Left kidney (tissue), 2 donors: Measurements from ENCODE around the gene HMCN2. TPM values are rescaled to one million over a fixed set of nuclear protein-coding genes. Genes with fewer than 3 reads are reported as not detected.

Experiments used
- DNase-seq: peaks from one replicate; pipeline ENCODE4 v3.0.0-alpha.2; 2013
- polyA plus RNA-seq: library from polyadenylated mRNA; unstranded; fragments of 120-200 nt; gene quantifications from one replicate; pipeline ENCODE4 v1.2.1, GENCODE V29; 2013; ENCODE audit not compliant: insufficient read length

HMCN2 gene
- polyA plus RNA-seq, 1 donor, result 0.98 TPM

DNA sequence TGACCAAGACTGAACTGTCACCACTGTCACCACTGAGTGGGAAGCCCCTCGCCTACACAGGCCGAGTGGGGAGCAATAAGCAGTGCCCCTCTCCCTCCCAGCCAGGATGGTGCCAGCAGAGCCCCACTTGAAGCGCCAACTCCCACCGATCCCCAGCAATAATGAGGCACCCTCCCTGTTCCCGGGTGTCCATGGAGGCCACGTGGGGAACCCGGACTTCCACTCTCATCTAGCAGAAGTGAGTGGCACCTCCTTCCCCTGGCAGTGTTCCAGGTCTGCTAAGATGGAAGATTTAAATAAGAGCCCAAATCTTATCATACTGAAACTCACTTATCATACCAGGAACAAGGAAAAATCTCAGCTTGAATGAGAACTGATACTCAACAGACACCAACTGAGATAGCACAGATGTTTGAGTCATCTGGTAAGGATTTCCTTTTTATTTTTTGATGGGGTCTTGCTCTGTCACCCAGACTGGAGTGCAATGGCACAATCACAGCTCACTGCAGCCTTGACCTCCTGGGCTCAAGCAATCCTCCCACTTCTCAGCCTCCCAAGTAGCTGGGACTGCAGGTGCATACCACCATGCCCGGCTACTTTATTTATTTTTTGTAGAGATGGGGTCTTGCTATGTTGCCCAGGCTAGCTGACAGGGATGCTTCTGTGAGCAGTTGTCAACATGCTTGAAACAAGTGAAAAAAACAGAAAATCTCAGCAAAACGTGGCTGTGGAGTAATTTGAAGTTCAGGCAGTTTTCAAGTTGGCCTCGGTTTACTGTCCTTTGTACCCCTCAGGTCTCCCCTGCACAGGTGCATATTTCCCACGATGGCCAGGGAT lies 149.6 kb downstream of the HMCN2 start:
- DNase-seq, result no peak

DNA sequence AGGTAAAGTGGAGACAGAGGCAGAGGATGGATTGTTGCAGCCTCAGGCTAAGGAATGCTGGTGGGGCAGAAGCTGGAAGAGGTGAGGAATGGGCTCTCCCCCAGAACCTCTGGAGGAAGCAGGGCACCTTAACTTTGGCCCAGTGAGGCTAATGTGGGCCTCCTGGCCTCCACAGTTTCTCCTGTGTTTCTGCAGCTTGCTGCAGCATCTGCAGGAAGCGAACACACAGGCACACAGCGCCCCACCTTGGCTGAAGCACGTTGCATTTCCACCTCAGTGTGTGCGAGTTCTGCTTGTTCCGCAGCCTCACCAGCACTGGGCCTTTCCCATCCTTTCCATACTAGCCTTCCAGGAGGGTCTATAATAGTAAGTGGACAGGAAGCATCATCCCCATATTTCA lies 152.0 kb downstream of the HMCN2 start:
- no peak for DNase-seq

DNA sequence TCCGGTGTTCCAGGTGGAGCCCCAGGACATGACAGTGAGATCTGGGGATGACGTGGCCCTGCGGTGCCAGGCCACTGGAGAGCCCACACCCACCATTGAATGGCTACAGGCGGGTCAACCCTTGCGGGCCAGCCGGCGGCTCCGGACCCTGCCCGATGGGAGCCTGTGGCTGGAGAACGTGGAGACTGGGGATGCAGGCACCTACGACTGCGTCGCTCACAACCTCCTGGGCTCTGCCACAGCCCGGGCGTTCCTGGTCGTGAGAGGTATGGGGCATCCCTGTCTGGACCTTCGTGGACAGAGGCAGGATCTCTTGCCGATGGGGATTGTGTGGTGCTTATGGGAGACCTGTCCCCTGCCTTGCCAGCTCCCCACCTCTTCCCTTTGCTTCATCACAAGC lies 153.2 kb downstream of the HMCN2 start:
- no peak for DNase-seq

- no peak for DNase-seq
Observed at GRCh38 chr9:130419521-130420035, 154.0 kb downstream of the HMCN2 start.

DNA sequence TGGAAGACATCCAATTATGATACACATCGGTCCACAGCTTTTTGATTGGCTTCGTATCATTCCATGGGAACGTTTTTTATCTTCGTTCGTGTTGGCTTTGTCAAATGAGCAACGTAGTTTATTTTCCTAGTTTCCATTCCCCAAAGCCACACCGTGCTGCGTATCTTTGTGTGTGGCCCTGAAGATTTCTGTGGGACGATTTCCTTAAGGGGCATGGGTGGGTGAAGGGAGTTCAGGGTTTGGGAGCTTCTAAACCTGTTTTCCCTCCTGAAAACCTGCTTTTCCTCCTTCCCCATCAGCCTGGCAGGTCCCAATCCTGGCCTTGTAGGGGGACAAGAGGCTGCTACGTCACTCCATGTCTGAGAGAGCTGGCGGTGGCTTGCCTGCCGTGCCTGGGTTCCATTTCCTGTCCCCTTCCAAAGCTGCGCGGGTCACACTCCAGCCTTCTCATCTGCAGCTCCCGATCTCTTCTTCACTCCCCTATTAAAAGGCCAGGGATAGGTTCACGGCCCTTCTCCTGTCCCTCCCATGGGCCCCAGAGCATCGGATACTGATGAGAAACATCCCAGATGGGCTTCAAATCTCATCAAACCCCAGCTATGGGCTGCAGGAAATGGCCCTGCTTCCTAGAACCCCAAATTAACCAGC lies 155.7 kb downstream of the HMCN2 start:
- DNase-seq, result no peak

- DNase-seq, result no peak
Observed at GRCh38 chr9:130421802-130422276, 156.3 kb downstream of the HMCN2 start.

DNA sequence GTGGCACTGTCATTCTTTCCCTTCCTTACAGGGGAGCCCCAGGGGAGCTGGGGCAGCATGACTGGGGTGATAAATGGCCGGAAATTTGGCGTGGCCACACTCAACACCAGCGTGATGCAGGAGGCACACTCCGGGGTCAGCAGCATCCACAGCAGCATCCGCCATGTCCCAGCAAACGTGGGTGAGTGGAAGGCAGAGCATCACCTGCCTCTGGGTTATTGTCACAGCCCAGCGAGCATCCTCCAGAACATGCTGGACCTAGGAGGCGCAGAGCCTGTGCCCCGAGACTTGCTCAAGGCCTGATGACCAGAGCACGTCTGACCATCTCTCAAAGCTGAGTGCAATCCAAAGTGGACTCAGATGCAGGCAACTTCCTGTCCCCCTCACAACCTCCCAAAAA lies 157.0 kb downstream of the HMCN2 start:
- no peak for DNase-seq

GRCh38 chr9:130423272-130423671 lies 157.7 kb downstream of the HMCN2 start:
- DNase-seq, result no peak

DNA sequence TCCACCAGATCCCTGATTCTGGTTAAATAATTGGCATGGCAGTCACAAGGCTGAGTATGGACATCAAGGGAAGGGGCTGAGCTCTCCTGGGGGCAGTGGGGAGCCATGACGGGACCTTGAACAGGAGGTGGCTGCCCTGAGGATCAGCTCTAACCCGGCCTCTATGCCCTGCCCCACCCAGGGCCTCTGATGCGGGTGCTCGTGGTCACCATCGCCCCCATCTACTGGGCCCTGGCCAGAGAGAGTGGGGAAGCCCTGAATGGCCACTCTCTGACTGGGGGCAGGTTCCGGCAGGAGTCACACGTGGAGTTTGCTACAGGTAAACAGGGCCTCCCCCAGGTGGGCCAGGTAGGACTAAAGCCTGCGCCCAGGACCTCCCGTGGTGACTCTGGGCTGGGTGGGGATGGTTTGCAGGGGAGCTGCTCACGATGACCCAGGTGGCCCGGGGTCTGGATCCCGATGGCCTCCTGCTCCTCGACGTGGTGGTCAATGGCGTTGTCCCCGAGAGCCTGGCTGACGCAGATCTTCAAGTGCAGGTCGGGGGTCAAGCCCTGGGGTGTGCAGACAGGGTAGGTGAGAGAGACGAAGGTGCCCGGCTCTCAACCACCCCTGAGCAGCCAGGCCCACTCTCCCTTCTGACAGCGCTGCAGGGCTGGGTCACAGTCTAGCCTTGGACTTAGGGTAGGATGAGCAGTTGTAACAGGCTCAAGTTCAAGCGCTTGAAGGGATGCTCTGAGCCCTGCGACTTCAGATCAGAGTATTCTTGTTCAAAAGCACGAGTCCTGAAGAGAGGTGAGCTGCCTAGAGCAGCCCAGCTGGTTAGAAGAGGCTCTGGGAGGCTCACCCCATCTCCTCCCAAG lies 159.3 kb downstream of the HMCN2 start:
- no peak for DNase-seq

DNA sequence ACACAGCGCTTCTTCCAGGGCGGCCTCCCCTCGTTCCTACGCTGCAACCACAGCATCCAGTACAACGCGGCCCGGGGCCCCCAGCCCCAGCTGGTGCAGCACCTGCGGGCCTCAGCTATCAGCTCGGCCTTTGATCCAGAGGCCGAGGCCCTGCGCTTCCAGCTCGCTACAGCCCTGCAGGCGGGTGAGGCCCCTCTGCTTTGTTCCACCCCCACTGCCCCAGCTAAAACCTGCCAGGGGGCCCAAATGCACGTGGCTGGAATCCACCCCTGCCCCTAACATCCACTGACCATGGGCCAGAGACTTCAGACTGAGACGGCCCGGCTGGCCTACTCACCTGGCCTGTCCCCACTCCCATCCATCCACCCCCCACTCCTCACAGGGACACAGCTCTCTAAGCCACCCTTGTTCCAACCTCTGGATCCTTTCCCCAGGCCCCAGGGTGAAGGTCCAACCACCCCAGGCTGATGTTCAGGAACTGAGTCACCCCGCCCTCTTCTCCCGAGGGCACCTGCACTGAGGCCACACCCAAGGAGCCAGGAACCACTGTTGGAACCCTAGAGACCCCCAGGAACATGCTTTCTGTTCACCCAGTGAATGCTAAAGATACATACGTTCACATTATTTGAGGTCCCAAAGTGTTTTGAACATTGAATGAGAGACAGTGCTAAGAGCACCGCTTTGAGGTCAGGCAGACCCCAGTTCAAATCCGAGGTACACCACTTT lies 160.3 kb downstream of the HMCN2 start:
- DNase-seq, result no peak

DNA sequence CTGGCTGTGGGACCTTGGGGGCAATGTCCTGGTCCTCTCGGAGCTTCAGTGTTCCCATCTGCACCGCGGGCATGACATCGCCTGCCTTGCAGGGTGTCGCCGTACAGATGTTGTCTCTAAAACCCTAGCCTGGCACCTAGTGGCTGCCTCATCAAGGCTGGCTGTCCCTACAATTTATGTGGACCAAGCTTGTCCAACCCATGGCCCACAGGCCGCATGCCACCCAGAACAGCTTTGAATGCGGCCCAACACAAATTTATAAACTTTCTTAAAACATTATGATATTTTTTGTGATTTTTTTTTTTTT lies 160.9 kb downstream of the HMCN2 start:
- no peak for DNase-seq

- DNase-seq, result no peak
Observed at GRCh38 chr9:130426883-130427282, 161.3 kb downstream of the HMCN2 start.

GRCh38 chr9:130427326-130427725 lies 161.8 kb downstream of the HMCN2 start:
- no peak for DNase-seq

GRCh38 chr9:130428086-130428665 lies 162.6 kb downstream of the HMCN2 start:
- DNase-seq, result no peak

GRCh38 chr9:130429381-130429780 lies 163.8 kb downstream of the HMCN2 start:
- DNase-seq, result no peak

DNA sequence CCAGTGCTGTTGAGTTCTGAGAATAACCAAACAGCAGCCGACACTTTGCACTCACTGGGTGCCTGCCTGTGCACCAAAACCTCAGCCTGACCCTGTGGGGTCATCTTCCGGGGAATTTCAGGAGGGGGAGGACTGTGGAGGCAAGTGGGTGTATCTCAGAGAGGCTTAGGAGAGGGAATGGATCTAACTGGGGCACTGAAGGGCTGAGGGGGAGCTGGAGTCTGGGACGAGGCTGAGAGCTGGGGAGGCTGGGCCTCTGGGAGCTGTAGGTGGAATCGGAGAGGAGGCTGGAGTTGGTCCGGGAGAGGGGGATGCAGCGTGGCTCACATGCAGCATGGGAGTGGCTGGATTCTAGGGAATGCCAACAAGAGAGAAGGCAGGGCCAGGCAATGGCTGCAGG lies 164.3 kb downstream of the HMCN2 start:
- DNase-seq, result no peak

DNA sequence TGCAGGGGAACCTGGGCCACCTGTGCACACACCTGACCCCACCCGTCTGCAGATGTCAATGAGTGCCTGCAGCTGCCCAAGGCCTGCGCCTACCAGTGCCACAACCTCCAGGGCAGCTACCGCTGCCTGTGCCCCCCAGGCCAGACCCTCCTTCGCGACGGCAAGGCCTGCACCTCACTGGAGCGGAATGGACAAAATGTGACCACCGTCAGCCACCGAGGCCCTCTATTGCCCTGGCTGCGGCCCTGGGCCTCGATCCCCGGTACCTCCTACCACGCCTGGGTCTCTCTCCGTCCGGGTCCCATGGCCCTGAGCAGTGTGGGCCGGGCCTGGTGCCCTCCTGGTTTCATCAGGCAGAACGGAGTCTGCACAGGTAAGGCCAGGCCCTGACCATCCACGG lies 164.7 kb downstream of the HMCN2 start:
- DNase-seq, result no peak

DNA sequence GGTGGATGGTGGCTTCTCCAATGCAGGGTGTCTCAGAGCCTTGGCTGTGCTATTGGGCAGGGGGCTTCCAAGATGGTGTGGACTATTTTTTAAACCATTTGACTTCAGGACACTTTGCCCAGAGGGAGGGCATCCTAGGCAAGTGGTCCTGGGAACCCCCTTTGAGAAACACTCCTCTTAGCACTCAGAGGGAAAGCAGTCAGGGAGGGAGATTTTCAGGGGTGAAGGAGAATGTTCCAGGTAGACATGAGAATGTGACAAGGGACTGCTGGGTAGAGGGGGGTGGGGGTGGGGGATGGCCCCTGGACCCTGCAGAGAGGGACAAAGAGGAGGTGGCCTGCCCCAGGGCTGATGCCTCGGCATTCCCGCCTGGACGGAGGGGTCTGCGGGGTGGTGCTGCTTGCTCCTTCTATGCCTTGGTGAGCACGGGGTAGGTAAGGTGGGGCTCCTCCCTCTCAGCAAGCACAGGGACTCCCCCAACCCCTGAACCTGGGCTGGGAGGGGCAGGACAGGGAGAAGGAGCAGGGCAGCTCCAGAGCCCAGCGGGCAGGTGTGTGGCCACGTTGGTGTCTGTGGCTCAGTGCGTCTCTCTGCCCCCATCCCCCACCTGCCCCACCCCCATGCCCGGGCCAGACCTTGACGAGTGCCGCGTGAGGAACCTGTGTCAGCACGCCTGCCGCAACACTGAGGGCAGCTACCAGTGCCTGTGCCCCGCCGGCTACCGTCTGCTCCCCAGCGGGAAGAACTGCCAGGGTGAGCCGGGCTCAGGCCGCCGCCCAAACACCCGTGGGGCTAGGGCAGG lies 165.4 kb downstream of the HMCN2 start:
- DNase-seq, result no peak

DNA sequence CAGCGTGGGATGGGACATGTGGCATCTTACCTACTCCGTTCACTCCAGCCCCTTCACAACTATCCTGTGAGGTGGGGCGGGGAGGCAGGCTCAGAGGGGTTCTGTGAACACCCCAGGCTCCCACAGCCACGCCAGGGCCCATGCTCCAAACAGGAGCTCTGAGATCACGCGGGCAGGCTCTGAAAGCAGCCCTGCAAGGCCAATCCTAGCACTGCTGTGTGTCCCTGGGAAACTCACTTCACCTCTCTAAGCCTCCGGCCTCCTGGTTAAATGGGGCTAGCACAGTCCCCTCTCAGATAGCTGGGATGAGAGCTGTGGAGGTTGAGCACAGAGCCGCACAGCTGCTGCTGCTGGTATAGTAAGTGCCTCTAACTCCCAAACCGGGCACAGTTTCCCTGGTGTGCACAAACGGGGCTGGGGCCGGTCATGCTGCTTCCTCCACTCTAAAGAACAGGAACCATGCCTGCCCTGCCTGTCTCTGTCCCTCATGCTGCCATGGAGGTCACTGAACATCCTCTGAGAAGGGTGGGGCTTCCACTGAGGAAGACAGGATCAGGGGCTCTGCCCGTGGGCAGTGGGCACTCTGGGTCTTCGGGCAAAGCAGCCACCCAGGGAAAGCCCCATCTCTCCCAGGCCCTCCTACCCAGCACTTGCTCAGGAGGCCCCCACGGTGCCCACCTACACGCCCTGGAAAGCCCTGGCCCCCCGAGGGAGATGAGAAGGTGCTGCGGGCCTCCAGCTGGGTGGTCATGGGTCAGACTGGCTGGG lies 166.2 kb downstream of the HMCN2 start:
- no peak for DNase-seq

- no peak for DNase-seq
Observed at GRCh38 chr9:130432362-130432761, 166.8 kb downstream of the HMCN2 start.
